GM19455 (cell line): ENCODE data around the gene MBOAT2.
"Not testable (repeated sequence)": the region's sequence is repeated elsewhere in the genome, so short reads cannot be mapped to it uniquely, and the experiment has no call there.

Experiments
- ATAC-seq: cut with Tn5 transposase; IDR thresholded peaks from one replicate; pipeline ENCODE4 v1.9.1; 2021; ENCODE audit not compliant: unreplicated experiment

MBOAT2 gene

GRCh38 chr2:8965216-8965969, 38.1 kb downstream of the MBOAT2 start:
- no peak for ATAC-seq

- ATAC-seq: no peak
Observed at GRCh38 chr2:8962890-8963289, 40.6 kb downstream of the MBOAT2 start.

- no peak for ATAC-seq
Observed at GRCh38 chr2:8957628-8958027, 45.9 kb downstream of the MBOAT2 start.

- ATAC-seq: no peak
Observed at GRCh38 chr2:8956774-8957173, 46.7 kb downstream of the MBOAT2 start.

GRCh38 chr2:8954990-8955389, 48.5 kb downstream of the MBOAT2 start:
- no peak for ATAC-seq

DNA sequence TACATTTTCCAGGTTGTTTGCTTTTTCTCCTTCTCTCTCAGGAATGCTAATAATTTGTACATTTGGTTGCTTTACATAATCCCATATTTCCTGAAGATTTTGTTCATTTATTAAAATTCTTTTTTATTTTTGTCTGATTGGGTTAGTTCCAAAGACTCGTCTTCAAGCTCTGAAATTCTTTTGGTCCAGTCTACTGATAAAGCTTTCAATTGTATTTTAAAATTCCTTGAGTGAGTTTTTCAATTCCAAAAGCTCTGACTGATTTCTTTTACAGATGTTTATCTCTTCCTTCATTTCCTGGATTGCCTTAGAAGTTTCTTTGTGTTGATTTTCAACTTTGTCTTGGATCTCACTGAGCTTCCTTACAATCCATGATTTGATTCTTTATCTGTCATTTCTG, 50.0 kb downstream of the MBOAT2 start:
- no peak for ATAC-seq

DNA sequence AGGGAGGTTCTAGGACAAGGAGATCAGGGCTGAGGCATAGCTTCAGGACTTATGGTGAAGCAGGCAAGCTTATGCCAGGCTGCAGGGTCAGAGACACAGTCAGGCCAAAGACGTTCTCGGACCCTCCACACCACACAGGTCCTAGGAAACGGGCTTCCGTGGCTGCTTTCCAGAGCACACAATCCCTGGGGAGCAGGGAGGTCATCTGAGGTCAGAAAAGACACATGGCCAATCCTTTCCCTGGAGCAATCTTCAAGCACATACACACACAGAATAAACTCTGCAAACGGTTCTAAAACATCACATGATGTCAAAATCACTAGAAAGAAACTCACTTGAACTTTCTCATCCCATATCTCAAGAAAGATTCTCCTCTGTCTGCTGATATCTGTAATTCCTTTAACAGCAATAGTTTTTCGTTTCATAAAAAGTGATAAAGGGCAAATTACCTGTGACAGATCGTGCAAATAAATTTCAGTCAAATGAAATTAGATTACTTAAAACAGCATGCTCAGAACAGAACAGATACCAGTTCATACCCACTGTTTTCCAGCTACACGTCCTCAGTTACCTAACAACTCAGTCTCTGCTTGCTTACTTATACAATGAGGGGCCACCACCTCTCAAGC, 63.9 kb downstream of the MBOAT2 start:
- no peak for ATAC-seq

- ATAC-seq: no peak
Observed at GRCh38 chr2:8938384-8938783, 65.1 kb downstream of the MBOAT2 start.

DNA sequence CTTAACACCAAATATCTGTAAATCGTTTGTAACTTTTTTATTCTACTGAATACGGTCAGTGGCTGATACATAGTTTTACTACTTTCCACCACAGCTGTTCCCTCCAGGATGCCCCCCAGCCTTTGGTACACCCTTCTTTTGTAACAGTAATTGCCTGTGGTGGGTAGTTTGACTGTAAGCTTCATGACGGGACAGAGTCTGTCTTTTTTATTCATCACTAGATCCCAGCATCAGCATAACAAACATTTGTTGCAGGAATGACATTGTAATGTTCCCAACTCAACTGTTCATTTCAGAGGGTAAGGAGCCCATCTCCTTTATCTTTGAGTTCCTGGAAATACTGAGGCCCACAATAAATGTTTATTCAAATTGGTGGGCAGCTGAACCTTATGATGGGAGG, 67.5 kb downstream of the MBOAT2 start:
- ATAC-seq: no peak

DNA sequence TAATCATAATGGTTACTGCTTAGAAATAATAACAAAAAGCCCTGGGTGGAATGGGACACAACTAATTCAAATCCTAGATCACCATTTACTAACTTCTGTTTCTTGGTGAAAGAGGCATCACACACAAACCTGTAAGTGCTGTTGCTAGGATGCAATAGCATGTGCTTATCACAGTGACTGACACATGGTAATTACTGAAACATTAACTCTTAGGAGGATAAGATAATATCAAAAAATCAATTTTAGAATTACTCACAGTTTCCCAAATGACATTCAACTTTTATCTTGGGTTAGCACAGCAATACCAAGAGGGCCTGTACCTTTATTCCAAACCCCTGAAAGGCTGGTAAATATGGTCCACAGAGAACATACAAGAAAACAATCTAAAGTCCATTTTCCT, 69.1 kb downstream of the MBOAT2 start:
- no peak for ATAC-seq

DNA sequence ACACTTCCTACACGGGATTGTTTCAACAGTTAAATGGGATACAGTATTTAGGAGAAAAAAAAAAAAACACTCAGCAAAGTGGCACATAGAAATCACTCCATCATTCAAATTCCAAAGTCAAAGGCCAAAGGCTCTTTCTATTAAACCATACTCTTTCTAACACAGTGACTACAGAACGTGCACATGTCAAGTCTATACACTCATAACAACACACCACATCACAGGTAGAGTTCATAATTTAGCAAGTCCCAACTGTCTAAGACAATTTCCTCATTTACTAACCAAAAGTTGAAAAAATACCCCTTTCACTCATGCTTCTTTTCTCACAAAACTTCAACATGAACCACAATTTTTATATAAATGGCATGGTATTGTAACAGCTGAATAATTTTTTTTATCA, 70.8 kb downstream of the MBOAT2 start:
- ATAC-seq: no peak

DNA sequence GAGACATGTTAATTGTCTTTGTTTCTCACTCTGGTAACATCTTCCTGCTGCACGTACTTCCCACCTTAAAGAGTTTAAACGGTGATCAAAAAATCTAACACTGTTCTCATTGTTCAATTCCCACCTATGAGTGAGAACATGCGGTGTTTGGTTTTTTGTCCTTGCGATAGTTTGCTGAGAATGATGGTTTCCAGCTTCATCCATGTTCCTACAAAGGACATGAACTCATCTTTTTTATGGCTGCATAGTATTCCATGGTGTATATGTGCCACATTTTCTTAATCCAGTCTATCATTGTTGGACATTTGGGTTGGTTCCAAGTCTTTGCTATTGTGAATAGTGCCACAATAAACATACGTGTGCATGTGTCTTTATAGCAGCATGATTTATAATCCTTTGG, 73.3 kb downstream of the MBOAT2 start:
- ATAC-seq: not testable (repeated sequence)

- ATAC-seq: no peak
Observed at GRCh38 chr2:8929128-8929527, 74.4 kb downstream of the MBOAT2 start.

DNA sequence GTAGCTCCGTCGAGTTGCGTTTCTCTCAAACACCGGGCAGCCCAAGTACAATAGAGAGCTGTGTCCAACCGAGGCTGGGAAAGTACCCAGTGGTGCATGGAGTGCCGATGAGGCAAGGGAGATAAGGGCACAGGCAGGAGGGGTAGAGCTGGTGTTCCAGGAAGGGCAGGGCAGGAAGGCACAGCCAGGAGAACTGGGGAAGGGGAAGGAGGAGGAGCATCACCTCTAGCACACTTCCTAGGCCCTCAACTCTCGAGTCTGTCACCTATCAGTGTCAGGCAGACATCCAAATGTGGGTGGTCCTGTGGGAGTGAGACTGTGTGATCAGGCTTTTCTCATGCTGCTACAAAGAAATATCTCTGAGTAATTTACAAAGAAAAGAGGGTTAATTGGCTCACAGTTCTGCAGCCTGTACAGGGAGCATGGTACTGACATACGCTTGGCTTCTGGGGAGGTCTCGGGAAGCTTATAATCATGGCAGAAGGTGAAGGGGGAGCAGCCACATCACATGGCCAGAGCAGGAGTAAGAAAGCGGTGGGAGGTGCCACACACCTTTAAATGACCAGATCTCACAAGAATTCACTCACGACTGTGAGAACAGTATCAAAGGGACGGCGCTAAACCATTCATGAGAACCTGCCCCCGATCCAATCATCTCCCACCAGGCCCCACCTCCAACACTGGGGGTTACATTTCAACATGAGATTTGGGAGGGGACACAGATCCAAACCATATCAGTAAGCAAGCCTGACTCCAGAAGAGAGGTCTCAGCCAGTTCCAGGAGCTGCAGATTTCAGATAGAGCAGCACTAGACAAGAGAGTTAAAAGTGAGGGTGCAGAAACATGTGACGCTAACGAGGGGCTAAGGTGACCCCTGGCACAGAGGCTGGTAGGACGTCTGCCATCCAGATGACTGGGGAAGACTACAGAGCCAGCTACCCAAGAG, 75.7 kb downstream of the MBOAT2 start:
- ATAC-seq: no peak

DNA sequence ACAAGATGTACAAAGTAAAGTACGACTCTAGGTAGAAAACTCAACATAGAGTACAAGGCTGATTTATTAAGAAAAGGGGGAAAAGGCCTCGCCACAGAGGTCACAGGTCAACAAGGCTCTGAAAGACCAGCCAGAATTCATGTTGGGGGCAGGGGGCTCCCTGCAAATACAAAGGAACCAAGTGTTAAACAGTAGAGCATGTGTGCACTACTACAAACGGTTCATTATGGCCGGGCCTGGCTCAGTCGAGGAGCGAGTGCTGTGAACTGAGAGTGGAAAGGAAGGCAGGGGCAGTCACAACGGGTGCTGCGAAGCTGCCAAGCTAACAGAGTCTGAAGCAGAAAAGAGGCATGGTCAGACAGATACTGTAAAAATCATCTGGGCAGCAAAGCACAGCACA, 77.1 kb downstream of the MBOAT2 start:
- ATAC-seq: no peak

DNA sequence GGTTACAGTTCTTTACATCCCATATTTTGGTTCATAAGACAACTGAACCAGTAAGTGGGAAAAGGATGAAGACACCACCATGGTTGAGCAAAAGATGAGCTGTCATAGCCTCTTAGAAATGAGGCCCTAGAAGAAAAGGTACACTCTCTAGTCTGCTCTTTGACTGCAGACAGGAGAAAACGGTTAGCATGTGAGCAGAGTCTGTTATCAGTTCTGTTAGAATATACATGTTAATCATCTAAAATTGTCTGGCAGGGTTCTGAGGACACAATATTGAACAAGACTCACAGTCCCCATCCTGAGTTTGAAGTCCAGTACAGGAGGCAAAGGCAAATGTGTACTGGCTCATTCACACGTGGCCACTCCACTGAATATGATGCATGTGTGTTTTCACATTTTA, 78.1 kb downstream of the MBOAT2 start:
- ATAC-seq: no peak

GRCh38 chr2:8923183-8923582, 80.3 kb downstream of the MBOAT2 start:
- no peak for ATAC-seq

GRCh38 chr2:8922431-8922830, 81.1 kb downstream of the MBOAT2 start:
- ATAC-seq: no peak

- ATAC-seq: no peak
Observed at GRCh38 chr2:8918412-8918811, 85.1 kb downstream of the MBOAT2 start.

GRCh38 chr2:8915941-8916340, 87.5 kb downstream of the MBOAT2 start:
- ATAC-seq: no peak

DNA sequence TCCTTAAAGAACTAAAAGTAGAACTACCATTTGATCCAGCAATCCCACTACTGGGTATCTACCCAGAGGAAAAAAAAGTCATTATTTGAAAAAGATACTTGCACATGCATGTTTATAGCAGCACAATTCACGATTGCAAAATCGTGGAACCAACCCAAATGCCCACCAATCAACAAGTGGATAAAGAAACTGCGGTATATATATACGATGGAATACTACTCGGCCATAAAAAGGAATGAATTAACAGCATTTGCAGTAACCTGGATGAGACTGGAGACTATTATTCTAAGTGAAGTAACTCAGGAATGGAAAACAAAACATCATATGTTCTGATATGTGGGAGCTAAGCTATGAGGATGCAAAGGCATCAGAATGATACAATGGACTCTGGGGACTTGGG, 89.7 kb downstream of the MBOAT2 start:
- ATAC-seq: not testable (repeated sequence)
